GM23338 (cell line): ENCODE data around the gene STX11. TPM values are rescaled to one million over a fixed set of nuclear protein-coding genes. Genes with fewer than 3 reads are reported as not detected.

Source experiments
- ATAC-seq: fragments of 200-7000 bp; cut with Tn5 transposase; 3 replicates; pipeline ENCODE4 v1.9.1; 2020
- DNase-seq: peaks from one replicate; pipeline ENCODE4 v3.0.0-alpha.2; 2015; ENCODE audit warnings: low spot score
- H2AFZ ChIP-seq: fragments of 200-600 bp; sonication (generic); 2 replicates; pipeline ENCODE4 v1.8.0; 2016; ENCODE audit warnings: antibody characterized with exemption, mild to moderate bottlenecking, moderate library complexity
- H3F3A ChIP-seq: fragments of 200-600 bp; sonication (generic); replicated peaks from 2 replicates; pipeline ENCODE4 v1.8.0; 2017; ENCODE audit warnings: antibody characterized with exemption, mixed run types, low read depth
- H3K27ac ChIP-seq: fragments of 200-600 bp; sonication (generic); 2 replicates; pipeline ENCODE4 v1.6.1; 2016; ENCODE audit warnings: low read depth
- H3K27me3 ChIP-seq: fragments of 200-600 bp; sonication (generic); 2 replicates; pipeline ENCODE4 v1.8.0; 2016; ENCODE audit warnings: mild to moderate bottlenecking, mixed run types, moderate library complexity; ENCODE audit not compliant: insufficient read depth
- H3K36me3 ChIP-seq: fragments of 200-600 bp; sonication (generic); 2 replicates; pipeline ENCODE4 v1.8.0; 2016; ENCODE audit warnings: mild to moderate bottlenecking; ENCODE audit not compliant: insufficient read depth
- H3K4me1 ChIP-seq: fragments of 200-600 bp; sonication (generic); 2 replicates; pipeline ENCODE4 v1.8.0; 2016; ENCODE audit warnings: mild to moderate bottlenecking, moderate library complexity; ENCODE audit not compliant: insufficient read depth
- H3K4me2 ChIP-seq: fragments of 200-600 bp; sonication (generic); 2 replicates; pipeline ENCODE4 v1.7.1; 2017; ENCODE audit warnings: mixed run types
- H3K4me3 ChIP-seq: fragments of 200-600 bp; sonication (generic); 2 replicates; pipeline ENCODE4 v1.6.1; 2016; ENCODE audit warnings: mixed run types
- H3K79me2 ChIP-seq: fragments of 200-600 bp; sonication (generic); replicated peaks from 2 replicates; pipeline ENCODE4 v1.8.0; 2017; ENCODE audit warnings: mild to moderate bottlenecking; ENCODE audit not compliant: insufficient read depth
- H3K9me2 ChIP-seq: fragments of 200-600 bp; sonication (generic); 2 replicates; pipeline ENCODE4 v1.8.0; 2017; ENCODE audit not compliant: insufficient read depth
- H4K20me1 ChIP-seq: fragments of 200-600 bp; sonication (generic); replicated peaks from 2 replicates; pipeline ENCODE4 v1.8.0; 2017; ENCODE audit warnings: mild to moderate bottlenecking; ENCODE audit not compliant: insufficient read depth
- H3K27ac Mint-ChIP-seq: 2 replicates; pipeline ENCODE4 v1.8.0; 2020; ENCODE audit warnings: inconsistent platforms, mild to moderate bottlenecking, moderate library complexity, mixed read lengths
- H3K27me3 Mint-ChIP-seq: 3 replicates; pipeline ENCODE4 v1.8.0; 2022; ENCODE audit warnings: low read depth, mild to moderate bottlenecking, moderate library complexity, mixed read lengths, inconsistent platforms; ENCODE audit not compliant: insufficient read depth, poor library complexity
- H3K36me3 Mint-ChIP-seq: 3 replicates; pipeline ENCODE4 v1.8.0; 2021; ENCODE audit warnings: low read depth, mild to moderate bottlenecking, inconsistent platforms, moderate library complexity, mixed read lengths
- H3K4me1 Mint-ChIP-seq: 3 replicates; pipeline ENCODE4 v1.8.0; 2020; ENCODE audit warnings: mild to moderate bottlenecking, inconsistent platforms, mixed read lengths
- H3K4me3 Mint-ChIP-seq: 3 replicates; pipeline ENCODE4 v1.8.0; 2021; ENCODE audit warnings: moderate library complexity, mild to moderate bottlenecking, inconsistent platforms, mixed read lengths
- H3K9me3 Mint-ChIP-seq: 3 replicates; pipeline ENCODE4 v1.8.0; 2020; ENCODE audit warnings: moderate library complexity, mild to moderate bottlenecking, inconsistent platforms, mixed read lengths
- CTCF ChIP-seq, 2 experiments: fragments of 200-600 bp in 1 of 2; sonication (generic) in 1 of 2; conservative IDR thresholded peaks; 2 replicates each; pipeline versions ENCODE4 v1.5.1 to v1.6.1; 2016 to 2017; ENCODE audit warnings: antibody characterized with exemption in 2 of 2, low read depth in 2 of 2, mild to moderate bottlenecking in 2 of 2, moderate library complexity in 1 of 2
- EZH2 ChIP-seq: fragments of 200-600 bp; sonication (generic); IDR thresholded peaks from one replicate; pipeline ENCODE4 v1.8.0; 2017; ENCODE audit warnings: antibody characterized with exemption, mild to moderate bottlenecking, low read depth; ENCODE audit not compliant: unreplicated experiment
- JUNB ChIP-seq: IDR thresholded peaks from one replicate; pipeline ENCODE4 v1.6.1; 2016; ENCODE audit warnings: antibody characterized with exemption; ENCODE audit not compliant: unreplicated experiment
- NANOG ChIP-seq: IDR thresholded peaks from 2 replicates; pipeline ENCODE4 v1.6.1; 2016; ENCODE audit warnings: antibody characterized with exemption, borderline replicate concordance
- STAT1 ChIP-seq: IDR thresholded peaks from one replicate; pipeline ENCODE4 v1.6.1; 2016; ENCODE audit warnings: antibody characterized with exemption; ENCODE audit not compliant: unreplicated experiment
- ZNF114 ChIP-seq: fragments of 250-450 bp; sonication (Bioruptor Pico); IDR thresholded peaks from 2 replicates; pipeline ENCODE4 v1.5.0; 2020; ENCODE audit warnings: mild to moderate bottlenecking, moderate library complexity
- ZNF331 ChIP-seq: fragments of 250-450 bp; sonication (Bioruptor Pico); IDR thresholded peaks from 2 replicates; pipeline ENCODE4 v1.5.0; 2020; ENCODE audit warnings: low read depth, mild to moderate bottlenecking, moderate library complexity
- polyA plus RNA-seq: library from polyadenylated mRNA; unstranded; fragments of >200 nt; fragmentation: Nextera tagmentation; extraction: Ambion mirVana; gene quantifications from 2 replicates; pipeline ENCODE4 v1.2.1, GENCODE V29; 2016
- total RNA-seq: library from RNA; depleted of rRNA; stranded (reverse); fragments of >200 nt; shearing (Covaris generic); gene quantifications from 2 replicates; pipeline ENCODE4 v1.2.3, GENCODE V29; 2014
- TF ChIP-seq, protein P1 (sequence below): IDR thresholded peaks from one replicate; pipeline ENCODE4 v1.6.1; 2018; ENCODE audit warnings: antibody characterized with exemption; ENCODE audit not compliant: unreplicated experiment
- TF ChIP-seq, protein P2 (sequence below): IDR thresholded peaks from 2 replicates; pipeline ENCODE4 v1.6.1; 2016; ENCODE audit warnings: antibody characterized with exemption
- TF ChIP-seq, protein P3 (sequence below): fragments of 250-450 bp; sonication (Bioruptor Pico); IDR thresholded peaks from 2 replicates; pipeline ENCODE4 v1.5.0; 2020; ENCODE audit warnings: mild to moderate bottlenecking, moderate library complexity

The STX11 gene
- total and polyA plus RNA-seq, 2 experiments from 2014 or later, result 0.35 to 0.52 TPM

DNA sequence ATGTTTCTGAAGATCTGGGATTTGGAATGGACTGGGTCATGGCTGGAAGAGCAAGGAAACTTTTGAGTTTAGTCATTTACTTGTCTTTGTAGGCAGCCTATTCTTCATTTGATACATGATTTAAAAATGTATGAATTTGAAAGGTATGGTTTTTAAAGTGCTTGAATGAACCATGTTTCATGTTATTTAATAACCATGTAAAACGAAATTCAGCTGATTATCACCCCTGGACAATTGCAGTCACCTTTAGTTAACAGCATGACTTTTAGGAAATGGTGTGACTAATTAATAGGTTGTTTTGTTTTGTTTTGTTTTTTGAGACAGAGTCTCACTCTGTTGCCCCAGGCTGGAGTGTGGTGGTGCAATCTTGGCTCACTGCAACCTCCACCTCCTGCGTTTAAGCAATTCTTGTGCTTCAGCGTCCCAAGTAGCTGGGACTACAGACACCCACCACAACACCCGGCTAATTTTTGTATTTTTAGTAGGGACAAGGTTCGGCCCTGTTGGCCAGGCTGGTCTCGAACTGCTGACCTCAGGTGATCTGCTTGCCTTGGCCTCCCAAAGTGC is 2.1 kb downstream of the STX11 start:
- H3K36me3 ChIP-seq, result no peaks in the 10 kb centered on the region
- DNase-seq (no peak), ATAC-seq (no peak)
- Mint-ChIP-seq H3K4me1 (peaks cover 16% of the 10 kb centered on the region), H3K27me3 (peaks cover 30% of the 10 kb centered on the region), H3K4me3 (no peak overlapping the region), H3K27ac (no peak overlapping the region), H3K36me3 (no peaks in the 10 kb centered on the region), H3K9me3 (no peaks in the 10 kb centered on the region)
- peaks cover 45% of the 10 kb centered on the region for H3K27me3 ChIP-seq
- no peaks in the 10 kb centered on the region for H4K20me1 ChIP-seq
- peaks cover 8% of the 10 kb centered on the region for H3K4me1 ChIP-seq
- H3K9me2 ChIP-seq, result no peaks in the 10 kb centered on the region
- no peak for TF ChIP-seq ZNF331 (CRISPR knock-in tag)
- TF ChIP-seq, protein P1, sequence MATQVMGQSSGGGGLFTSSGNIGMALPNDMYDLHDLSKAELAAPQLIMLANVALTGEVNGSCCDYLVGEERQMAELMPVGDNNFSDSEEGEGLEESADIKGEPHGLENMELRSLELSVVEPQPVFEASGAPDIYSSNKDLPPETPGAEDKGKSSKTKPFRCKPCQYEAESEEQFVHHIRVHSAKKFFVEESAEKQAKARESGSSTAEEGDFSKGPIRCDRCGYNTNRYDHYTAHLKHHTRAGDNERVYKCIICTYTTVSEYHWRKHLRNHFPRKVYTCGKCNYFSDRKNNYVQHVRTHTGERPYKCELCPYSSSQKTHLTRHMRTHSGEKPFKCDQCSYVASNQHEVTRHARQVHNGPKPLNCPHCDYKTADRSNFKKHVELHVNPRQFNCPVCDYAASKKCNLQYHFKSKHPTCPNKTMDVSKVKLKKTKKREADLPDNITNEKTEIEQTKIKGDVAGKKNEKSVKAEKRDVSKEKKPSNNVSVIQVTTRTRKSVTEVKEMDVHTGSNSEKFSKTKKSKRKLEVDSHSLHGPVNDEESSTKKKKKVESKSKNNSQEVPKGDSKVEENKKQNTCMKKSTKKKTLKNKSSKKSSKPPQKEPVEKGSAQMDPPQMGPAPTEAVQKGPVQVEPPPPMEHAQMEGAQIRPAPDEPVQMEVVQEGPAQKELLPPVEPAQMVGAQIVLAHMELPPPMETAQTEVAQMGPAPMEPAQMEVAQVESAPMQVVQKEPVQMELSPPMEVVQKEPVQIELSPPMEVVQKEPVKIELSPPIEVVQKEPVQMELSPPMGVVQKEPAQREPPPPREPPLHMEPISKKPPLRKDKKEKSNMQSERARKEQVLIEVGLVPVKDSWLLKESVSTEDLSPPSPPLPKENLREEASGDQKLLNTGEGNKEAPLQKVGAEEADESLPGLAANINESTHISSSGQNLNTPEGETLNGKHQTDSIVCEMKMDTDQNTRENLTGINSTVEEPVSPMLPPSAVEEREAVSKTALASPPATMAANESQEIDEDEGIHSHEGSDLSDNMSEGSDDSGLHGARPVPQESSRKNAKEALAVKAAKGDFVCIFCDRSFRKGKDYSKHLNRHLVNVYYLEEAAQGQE, result no peak
- TF ChIP-seq, protein P2, sequence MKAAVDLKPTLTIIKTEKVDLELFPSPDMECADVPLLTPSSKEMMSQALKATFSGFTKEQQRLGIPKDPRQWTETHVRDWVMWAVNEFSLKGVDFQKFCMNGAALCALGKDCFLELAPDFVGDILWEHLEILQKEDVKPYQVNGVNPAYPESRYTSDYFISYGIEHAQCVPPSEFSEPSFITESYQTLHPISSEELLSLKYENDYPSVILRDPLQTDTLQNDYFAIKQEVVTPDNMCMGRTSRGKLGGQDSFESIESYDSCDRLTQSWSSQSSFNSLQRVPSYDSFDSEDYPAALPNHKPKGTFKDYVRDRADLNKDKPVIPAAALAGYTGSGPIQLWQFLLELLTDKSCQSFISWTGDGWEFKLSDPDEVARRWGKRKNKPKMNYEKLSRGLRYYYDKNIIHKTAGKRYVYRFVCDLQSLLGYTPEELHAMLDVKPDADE, result no peak
- TF ChIP-seq NANOG, result no peak
- no peak for TF ChIP-seq ZNF114 (CRISPR knock-in tag)
- TF ChIP-seq, protein P3, sequence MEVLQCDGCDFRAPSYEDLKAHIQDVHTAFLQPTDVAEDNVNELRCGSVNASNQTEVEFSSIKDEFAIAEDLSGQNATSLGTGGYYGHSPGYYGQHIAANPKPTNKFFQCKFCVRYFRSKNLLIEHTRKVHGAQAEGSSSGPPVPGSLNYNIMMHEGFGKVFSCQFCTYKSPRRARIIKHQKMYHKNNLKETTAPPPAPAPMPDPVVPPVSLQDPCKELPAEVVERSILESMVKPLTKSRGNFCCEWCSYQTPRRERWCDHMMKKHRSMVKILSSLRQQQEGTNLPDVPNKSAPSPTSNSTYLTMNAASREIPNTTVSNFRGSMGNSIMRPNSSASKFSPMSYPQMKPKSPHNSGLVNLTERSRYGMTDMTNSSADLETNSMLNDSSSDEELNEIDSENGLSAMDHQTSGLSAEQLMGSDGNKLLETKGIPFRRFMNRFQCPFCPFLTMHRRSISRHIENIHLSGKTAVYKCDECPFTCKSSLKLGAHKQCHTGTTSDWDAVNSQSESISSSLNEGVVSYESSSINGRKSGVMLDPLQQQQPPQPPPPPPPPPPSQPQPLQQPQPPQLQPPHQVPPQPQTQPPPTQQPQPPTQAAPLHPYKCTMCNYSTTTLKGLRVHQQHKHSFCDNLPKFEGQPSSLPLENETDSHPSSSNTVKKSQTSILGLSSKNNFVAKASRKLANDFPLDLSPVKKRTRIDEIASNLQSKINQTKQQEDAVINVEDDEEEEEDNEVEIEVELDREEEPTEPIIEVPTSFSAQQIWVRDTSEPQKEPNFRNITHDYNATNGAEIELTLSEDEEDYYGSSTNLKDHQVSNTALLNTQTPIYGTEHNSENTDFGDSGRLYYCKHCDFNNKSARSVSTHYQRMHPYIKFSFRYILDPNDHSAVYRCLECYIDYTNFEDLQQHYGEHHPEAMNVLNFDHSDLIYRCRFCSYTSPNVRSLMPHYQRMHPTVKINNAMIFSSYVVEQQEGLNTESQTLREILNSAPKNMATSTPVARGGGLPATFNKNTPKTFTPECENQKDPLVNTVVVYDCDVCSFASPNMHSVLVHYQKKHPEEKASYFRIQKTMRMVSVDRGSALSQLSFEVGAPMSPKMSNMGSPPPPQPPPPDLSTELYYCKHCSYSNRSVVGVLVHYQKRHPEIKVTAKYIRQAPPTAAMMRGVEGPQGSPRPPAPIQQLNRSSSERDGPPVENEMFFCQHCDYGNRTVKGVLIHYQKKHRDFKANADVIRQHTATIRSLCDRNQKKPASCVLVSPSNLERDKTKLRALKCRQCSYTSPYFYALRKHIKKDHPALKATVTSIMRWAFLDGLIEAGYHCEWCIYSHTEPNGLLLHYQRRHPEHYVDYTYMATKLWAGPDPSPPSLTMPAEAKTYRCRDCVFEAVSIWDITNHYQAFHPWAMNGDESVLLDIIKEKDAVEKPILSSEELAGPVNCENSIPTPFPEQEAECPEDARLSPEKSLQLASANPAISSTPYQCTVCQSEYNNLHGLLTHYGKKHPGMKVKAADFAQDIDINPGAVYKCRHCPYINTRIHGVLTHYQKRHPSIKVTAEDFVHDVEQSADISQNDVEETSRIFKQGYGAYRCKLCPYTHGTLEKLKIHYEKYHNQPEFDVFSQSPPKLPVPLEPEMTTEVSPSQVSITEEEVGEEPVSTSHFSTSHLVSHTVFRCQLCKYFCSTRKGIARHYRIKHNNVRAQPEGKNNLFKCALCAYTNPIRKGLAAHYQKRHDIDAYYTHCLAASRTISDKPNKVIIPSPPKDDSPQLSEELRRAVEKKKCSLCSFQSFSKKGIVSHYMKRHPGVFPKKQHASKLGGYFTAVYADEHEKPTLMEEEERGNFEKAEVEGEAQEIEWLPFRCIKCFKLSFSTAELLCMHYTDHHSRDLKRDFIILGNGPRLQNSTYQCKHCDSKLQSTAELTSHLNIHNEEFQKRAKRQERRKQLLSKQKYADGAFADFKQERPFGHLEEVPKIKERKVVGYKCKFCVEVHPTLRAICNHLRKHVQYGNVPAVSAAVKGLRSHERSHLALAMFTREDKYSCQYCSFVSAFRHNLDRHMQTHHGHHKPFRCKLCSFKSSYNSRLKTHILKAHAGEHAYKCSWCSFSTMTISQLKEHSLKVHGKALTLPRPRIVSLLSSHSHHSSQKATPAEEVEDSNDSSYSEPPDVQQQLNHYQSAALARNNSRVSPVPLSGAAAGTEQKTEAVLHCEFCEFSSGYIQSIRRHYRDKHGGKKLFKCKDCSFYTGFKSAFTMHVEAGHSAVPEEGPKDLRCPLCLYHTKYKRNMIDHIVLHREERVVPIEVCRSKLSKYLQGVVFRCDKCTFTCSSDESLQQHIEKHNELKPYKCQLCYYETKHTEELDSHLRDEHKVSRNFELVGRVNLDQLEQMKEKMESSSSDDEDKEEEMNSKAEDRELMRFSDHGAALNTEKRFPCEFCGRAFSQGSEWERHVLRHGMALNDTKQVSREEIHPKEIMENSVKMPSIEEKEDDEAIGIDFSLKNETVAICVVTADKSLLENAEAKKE (CRISPR knock-in tag), result no peak
- no peak for TF ChIP-seq STAT1
- no peak for TF ChIP-seq JUNB
- no peak for TF ChIP-seq CTCF (conservative IDR thresholded peaks at IDR 0.05; ENCODE audit: low read depth in 2 of 2)
- TF ChIP-seq EZH2, result no peak
- H3K79me2 ChIP-seq, result no peaks in the 10 kb centered on the region
- no peak overlapping the region for H3K27ac ChIP-seq
- H2AFZ ChIP-seq, result no peak overlapping the region
- H3K4me3 ChIP-seq, result no peak overlapping the region
- H3K4me2 ChIP-seq, result no peak overlapping the region
- no peaks in the 10 kb centered on the region for H3F3A ChIP-seq
